ENCODE data around the gene FSTL1. TPM values are rescaled to one million over a fixed set of nuclear protein-coding genes. Genes with fewer than 3 reads are reported as not detected.

Gene FSTL1
- total RNA-seq, 1 donor from 2014 or later, result 142 TPM

- H3K36me3 ChIP-seq (ENCODE audit: control insufficient read depth, insufficient read depth, low read length), result peaks cover 5% of the 10 kb centered on the region
- no peak for TF ChIP-seq CTCF (IDR thresholded peaks at IDR 0.05; ENCODE audit: insufficient read depth, low read length, poor library complexity, severe bottlenecking)
- H3K27me3 ChIP-seq (ENCODE audit: control insufficient read depth, insufficient read depth, low read length), result no peaks in the 10 kb centered on the region
- no peak overlapping the region for H3K4me3 ChIP-seq (ENCODE audit: low read depth, low read length)
- DNase-seq (ENCODE audit: low read depth), result no peak
Measured at GRCh38 chr3:120410116-120410515, 40.7 kb downstream of the FSTL1 start.

GRCh38 chr3:120407508-120408287, 43.1 kb downstream of the FSTL1 start:
- H3K27me3 ChIP-seq (ENCODE audit: control insufficient read depth, insufficient read depth, low read length), result no peaks in the 10 kb centered on the region
- peaks cover 6% of the 10 kb centered on the region for H3K36me3 ChIP-seq (ENCODE audit: control insufficient read depth, insufficient read depth, low read length)
- no peak overlapping the region for H3K4me3 ChIP-seq (ENCODE audit: low read depth, low read length)
- no peak for TF ChIP-seq CTCF (IDR thresholded peaks at IDR 0.05; ENCODE audit: insufficient read depth, low read length, poor library complexity, severe bottlenecking)
- no peak for DNase-seq (ENCODE audit: low read depth)

- TF ChIP-seq CTCF (IDR thresholded peaks at IDR 0.05; ENCODE audit: insufficient read depth, low read length, poor library complexity, severe bottlenecking), result no peak
- no peak for DNase-seq (ENCODE audit: low read depth)
Measured at GRCh38 chr3:120404876-120405275, 45.9 kb downstream of the FSTL1 start.

GRCh38 chr3:120402257-120402656, 48.5 kb downstream of the FSTL1 start:
- Histone ChIP-seq H3K36me3 (ENCODE audit: control insufficient read depth, insufficient read depth, low read length) (peaks cover 9% of the 10 kb centered on the region), H3K27me3 (ENCODE audit: control insufficient read depth, insufficient read depth, low read length) (no peaks in the 10 kb centered on the region), H3K4me3 (ENCODE audit: low read depth, low read length) (no peak overlapping the region)
- no peak for DNase-seq (ENCODE audit: low read depth)
- no peak for TF ChIP-seq CTCF (IDR thresholded peaks at IDR 0.05; ENCODE audit: insufficient read depth, low read length, poor library complexity, severe bottlenecking)

More at GRCh38 chr3:120404876-120405275, 45.9 kb downstream of the FSTL1 start:
- no peak overlapping the region for H3K4me3 ChIP-seq (ENCODE audit: low read depth, low read length)
- H3K27me3 ChIP-seq (ENCODE audit: control insufficient read depth, insufficient read depth, low read length), result no peaks in the 10 kb centered on the region
- peaks cover 7% of the 10 kb centered on the region for H3K36me3 ChIP-seq (ENCODE audit: control insufficient read depth, insufficient read depth, low read length)

- Histone ChIP-seq H3K36me3 (ENCODE audit: control insufficient read depth, insufficient read depth, low read length) (peaks cover 11% of the 10 kb centered on the region), H3K27me3 (ENCODE audit: control insufficient read depth, insufficient read depth, low read length) (no peaks in the 10 kb centered on the region), H3K4me3 (ENCODE audit: low read depth, low read length) (no peak overlapping the region)
- TF ChIP-seq CTCF (IDR thresholded peaks at IDR 0.05; ENCODE audit: insufficient read depth, low read length, poor library complexity, severe bottlenecking), result no peak
- no peak for DNase-seq (ENCODE audit: low read depth)
Measured at GRCh38 chr3:120399372-120399771, 51.4 kb downstream of the FSTL1 start.

GRCh38 chr3:120396469-120396868, 54.3 kb downstream of the FSTL1 start:
- no peak overlapping the region for H3K4me3 ChIP-seq (ENCODE audit: low read depth, low read length)
- no peak for DNase-seq (ENCODE audit: low read depth)
- H3K36me3 ChIP-seq (ENCODE audit: control insufficient read depth, insufficient read depth, low read length), result peaks cover 9% of the 10 kb centered on the region
- H3K27me3 ChIP-seq (ENCODE audit: control insufficient read depth, insufficient read depth, low read length), result no peaks in the 10 kb centered on the region
- TF ChIP-seq CTCF (IDR thresholded peaks at IDR 0.05; ENCODE audit: insufficient read depth, low read length, poor library complexity, severe bottlenecking), result no peak

Measured in kidney epithelial cell (primary cell).